ENCODE data around the gene NOC2L. TPM values are rescaled to one million over a fixed set of nuclear protein-coding genes. Genes with fewer than 3 reads are reported as not detected.
A peak's percentile ranks its signal among the peaks of the same experiment; 100 is the strongest.

Gene NOC2L
- total and polyA plus RNA-seq, 9 of the 15 experiments (the other 6 are each of a cell fraction or from before 2014, with no cell fraction given) = 4.0 to 410 (median 200) TPM

- TF ChIP-seq RFX5 (IDR thresholded peaks at IDR 0.05; ENCODE audit: low read depth, low read length) = no peak
- no peak for TF ChIP-seq ZNF655 (CRISPR knock-in tag; IDR thresholded peaks at IDR 0.05)
- 0 out of 2 replicates have a peak, but pooled peaks have one; percentile 14 for TF ChIP-seq CTBP1 (IDR thresholded peaks at IDR 0.05; ENCODE audit: borderline replicate concordance)
- peak; percentile 74; the same call in 1 of the 2 replicates for TF ChIP-seq TOE1 (IDR thresholded peaks at IDR 0.05; ENCODE audit: borderline replicate concordance)
- no peak for TF ChIP-seq TOE1 (CRISPR knock-in tag; IDR thresholded peaks at IDR 0.05; ENCODE audit: borderline replicate concordance, low read depth)
- peak; percentile 34; the same call in 1 of the 2 replicates for TF ChIP-seq ZNF165 (CRISPR knock-in tag; IDR thresholded peaks at IDR 0.05; ENCODE audit: borderline replicate concordance)
- peak; percentile 89 to 95 for TF ChIP-seq SIN3A (IDR thresholded peaks at IDR 0.05; ENCODE audit: borderline replicate concordance in 2 of 2, control insufficient read depth in 1 of 2, low read depth in 2 of 2, low read length in 2 of 2)
- 0 out of 2 replicates have a peak, but pooled peaks have one; percentile 38 for TF ChIP-seq CEBPG (CRISPR knock-in tag; IDR thresholded peaks at IDR 0.05)
- TF ChIP-seq CEBPG (tag; conservative IDR thresholded peaks at IDR 0.05 in 1 of 2, IDR thresholded peaks at IDR 0.05 in 1 of 2) = no peak
- peak; percentile 67; the same call in 1 of the 2 replicates for TF ChIP-seq DIDO1 (tag; IDR thresholded peaks at IDR 0.05; ENCODE audit: low read depth)
- TF ChIP-seq ZBTB49 (CRISPR knock-in tag; IDR thresholded peaks at IDR 0.05; ENCODE audit: borderline replicate concordance) = no peak
- TF ChIP-seq ELK1 (CRISPR knock-in tag; IDR thresholded peaks at IDR 0.05) = no peak
- TF ChIP-seq STAT5A (IDR thresholded peaks at IDR 0.05; ENCODE audit: borderline replicate concordance, low read length) = no peak
- TF ChIP-seq ETV1 (tag; conservative IDR thresholded peaks at IDR 0.05; ENCODE audit: low read depth) = peak; percentile 71
- TF ChIP-seq ZNF146 (CRISPR knock-in tag; IDR thresholded peaks at IDR 0.05; ENCODE audit: unreplicated experiment) = no peak
- peak; percentile 99 for TF ChIP-seq C11orf30 (IDR thresholded peaks at IDR 0.05; ENCODE audit: low read depth)
- no peak for TF ChIP-seq NUFIP1 (IDR thresholded peaks at IDR 0.05; ENCODE audit: partially characterized antibody)
- no peak for TF ChIP-seq HMBOX1 (IDR thresholded peaks at IDR 0.05)
- no peak for TF ChIP-seq EZH2 (IDR thresholded peaks at IDR 0.05; ENCODE audit: borderline replicate concordance, low read depth, low read length)
- no peak for TF ChIP-seq GTF2A2 (tag; IDR thresholded peaks at IDR 0.05)
Observed at GRCh38 chr1:958823-959730, at the start of gene NOC2L (continued).
